ENCODE results near the gene SORCS2.

DNA sequence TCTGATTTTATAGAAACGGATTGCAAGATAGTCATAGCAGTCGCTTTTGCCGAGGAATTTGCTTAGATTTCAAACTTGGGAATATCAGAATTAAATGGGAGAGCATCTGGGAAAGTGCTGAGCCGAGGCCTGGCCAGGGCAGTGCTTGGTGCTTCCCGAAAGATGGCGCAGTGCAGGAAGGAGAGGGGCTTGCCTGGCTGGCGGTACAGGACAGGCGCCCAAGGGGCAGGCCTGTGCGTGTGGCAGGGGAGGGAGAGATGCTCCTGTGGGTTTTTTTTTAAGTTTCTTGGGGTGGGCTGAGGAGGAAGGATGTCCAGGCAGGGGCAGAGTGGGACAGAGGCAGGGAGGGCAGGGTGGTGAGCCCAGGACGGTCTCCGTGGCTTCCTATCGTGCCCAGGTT is 506.2 kb downstream of the SORCS2 start:
- TF ChIP-seq, protein P1, sequence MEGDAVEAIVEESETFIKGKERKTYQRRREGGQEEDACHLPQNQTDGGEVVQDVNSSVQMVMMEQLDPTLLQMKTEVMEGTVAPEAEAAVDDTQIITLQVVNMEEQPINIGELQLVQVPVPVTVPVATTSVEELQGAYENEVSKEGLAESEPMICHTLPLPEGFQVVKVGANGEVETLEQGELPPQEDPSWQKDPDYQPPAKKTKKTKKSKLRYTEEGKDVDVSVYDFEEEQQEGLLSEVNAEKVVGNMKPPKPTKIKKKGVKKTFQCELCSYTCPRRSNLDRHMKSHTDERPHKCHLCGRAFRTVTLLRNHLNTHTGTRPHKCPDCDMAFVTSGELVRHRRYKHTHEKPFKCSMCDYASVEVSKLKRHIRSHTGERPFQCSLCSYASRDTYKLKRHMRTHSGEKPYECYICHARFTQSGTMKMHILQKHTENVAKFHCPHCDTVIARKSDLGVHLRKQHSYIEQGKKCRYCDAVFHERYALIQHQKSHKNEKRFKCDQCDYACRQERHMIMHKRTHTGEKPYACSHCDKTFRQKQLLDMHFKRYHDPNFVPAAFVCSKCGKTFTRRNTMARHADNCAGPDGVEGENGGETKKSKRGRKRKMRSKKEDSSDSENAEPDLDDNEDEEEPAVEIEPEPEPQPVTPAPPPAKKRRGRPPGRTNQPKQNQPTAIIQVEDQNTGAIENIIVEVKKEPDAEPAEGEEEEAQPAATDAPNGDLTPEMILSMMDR (IDR thresholded peaks at IDR 0.05): no peak
- no peak for TF ChIP-seq POLR2A (IDR thresholded peaks at IDR 0.05)

Measured in right lobe of liver (tissue), 4 donors.